ENCODE data around the gene GALNT18. TPM values are rescaled to one million over a fixed set of nuclear protein-coding genes. Genes with fewer than 3 reads are reported as not detected.

The GALNT18 gene
- total RNA-seq, 1 donor from 2014 or later = 12.9 TPM

GRCh38 chr11:11586465-11586864 lies 35.3 kb downstream of the GALNT18 start:
- no peak for DNase-seq

DNA sequence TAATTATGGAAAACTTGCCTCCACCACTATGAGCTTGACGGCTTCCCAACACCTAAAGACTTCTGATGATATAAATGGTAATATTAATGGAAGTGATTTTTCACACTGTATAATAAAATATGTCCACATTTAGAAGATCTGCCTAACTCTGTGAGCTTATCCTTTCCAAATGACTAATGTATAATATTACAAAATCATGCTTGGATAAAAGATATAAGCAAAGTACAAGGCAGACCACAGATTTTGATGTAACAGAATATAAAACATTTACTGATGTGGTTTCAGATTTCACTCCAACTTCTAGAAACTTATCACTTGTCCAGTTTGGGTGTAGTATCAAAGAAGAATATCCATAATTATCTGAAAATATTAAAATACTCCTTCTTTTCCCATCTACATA lies 36.9 kb downstream of the GALNT18 start:
- DNase-seq = no peak

DNA sequence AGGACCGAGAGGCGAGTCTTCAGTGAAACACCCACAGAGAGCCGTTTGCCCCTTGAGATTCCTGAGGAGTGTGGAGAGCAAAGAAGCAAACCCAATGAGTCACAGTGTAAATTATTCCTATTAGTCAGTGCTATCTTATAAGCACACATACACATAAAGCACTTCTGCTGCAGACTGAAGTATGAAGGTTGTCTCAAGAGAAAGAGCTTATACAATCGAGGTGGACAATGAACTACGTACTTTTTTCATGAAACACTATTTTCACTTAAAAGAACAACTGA lies 37.3 kb downstream of the GALNT18 start:
- no peak for DNase-seq

GRCh38 chr11:11583801-11584529 lies 37.8 kb downstream of the GALNT18 start:
- DNase-seq = no peak

DNA sequence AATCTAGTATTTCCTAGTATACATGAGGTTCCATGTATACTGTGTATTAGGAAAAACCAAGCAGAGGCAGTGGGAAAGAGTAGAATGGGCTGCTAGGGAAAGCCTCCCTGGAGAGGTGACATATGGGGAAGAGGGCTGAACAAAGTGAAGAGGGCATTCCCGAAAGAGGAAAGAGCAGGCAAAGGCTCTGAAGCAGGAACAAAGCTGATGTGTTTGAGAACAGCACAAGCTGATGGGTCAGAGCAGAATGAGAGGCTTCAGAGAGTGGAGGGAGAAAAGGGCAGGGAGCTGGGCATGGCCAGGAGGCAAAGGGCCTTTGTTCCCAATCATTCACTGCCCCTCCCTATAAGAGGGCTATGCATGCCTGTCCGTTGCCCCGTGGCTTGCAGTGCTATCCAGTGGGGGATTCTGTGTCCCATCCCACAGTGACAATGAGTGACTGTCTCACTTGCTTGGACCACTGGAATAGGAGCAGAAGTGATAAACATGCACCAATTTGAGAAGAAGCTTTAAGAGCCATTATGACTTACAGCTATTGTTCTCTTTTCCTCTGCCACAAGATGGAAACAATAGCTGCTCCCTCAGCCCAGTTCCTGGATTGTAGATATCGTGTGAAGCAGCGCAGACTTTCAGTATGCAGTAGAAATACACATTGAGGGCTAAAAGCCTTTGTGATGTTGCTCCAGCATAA lies 39.6 kb downstream of the GALNT18 start:
- peak; percentile 20 for DNase-seq

DNA sequence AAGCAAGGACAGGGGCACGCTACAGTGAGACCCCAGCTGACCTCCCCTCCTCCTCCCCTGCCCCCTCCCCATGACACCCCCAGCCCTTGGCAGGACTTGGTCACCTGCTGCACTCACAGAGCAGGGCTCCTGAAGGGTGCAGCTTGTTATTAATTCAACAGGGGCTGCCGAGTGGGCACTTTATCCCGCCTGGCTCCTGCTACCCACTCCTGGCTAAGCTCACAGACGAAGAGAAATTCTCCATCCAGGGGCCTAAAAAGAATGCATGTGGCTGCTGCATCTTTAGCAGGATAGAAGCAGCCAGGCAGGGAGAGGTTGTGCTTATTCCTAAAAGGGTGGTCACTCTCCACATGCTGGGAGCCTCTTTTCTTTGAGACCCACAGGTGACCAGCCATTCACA lies 40.3 kb downstream of the GALNT18 start:
- DNase-seq = no peak

GRCh38 chr11:11580841-11581411 lies 40.9 kb downstream of the GALNT18 start:
- DNase-seq = no peak

DNA sequence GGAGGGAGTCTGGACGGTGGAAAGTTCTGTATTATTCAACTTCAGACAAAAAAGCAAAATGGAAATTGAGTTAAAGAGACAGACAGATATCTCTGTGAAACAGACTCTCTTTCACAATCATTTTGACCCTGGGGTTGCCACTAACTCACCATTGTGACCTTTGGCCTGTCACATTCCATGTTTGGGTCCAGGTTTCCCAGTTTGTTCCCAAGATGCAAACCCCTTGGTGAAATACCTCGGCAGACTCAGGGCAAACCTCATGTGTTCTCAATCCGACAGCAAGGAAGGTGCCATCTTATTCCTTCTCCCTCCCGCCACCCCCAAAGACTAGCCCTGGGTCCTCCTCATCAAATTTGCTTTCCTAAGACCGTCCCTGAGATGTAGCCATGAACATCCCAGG lies 41.8 kb downstream of the GALNT18 start:
- no peak for DNase-seq

GRCh38 chr11:11579012-11579988 lies 42.5 kb downstream of the GALNT18 start:
- no peak for DNase-seq

DNA sequence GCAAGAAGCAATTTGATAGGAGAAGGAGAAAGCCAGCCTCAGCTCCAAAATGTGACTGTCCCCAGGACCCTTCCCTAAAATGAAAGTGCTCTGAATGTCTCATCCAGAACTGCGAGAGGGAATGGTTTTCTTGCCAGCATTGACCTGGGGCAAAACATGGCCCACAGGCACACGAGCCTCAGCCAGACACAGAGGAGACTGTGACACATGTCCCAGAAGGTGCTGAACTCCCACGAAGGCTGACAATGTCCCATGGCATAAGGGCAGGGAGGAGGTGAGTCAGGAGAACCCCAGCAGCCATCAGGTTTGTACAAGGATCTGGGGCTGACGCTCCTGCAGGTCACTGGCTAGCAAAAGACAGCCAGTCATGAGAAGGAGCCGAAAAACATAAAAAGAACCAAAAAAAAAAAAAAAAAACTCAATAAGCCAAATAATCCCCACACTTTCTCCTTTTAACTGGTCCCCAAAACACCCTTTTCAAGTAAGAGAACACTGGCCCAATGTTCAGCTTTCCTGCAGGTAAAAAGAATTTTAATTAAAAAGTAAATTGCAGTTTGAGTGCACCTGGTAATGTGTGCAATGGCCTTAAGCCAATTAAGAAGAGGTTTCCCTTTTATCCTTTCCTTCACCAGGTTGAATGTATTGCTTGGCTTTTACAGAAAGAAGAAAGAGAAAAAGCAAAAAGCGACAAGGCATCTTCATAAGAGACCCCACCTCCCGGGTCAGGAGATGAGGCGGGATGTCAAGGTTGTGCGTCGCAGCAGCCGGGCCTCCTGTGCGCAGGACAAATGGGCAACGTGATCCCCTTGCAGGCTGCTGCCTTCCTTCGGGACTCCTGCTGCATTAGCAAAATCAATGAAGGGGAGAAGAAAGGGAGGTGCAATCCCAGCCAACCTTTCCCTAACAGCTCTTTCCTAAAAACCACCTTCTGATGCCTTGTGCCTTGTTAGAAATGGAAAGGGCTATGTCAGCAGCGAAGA lies 43.6 kb downstream of the GALNT18 start:
- no peak for DNase-seq

- DNase-seq = no peak
Measured at GRCh38 chr11:11577251-11577855, 44.5 kb downstream of the GALNT18 start.

DNA sequence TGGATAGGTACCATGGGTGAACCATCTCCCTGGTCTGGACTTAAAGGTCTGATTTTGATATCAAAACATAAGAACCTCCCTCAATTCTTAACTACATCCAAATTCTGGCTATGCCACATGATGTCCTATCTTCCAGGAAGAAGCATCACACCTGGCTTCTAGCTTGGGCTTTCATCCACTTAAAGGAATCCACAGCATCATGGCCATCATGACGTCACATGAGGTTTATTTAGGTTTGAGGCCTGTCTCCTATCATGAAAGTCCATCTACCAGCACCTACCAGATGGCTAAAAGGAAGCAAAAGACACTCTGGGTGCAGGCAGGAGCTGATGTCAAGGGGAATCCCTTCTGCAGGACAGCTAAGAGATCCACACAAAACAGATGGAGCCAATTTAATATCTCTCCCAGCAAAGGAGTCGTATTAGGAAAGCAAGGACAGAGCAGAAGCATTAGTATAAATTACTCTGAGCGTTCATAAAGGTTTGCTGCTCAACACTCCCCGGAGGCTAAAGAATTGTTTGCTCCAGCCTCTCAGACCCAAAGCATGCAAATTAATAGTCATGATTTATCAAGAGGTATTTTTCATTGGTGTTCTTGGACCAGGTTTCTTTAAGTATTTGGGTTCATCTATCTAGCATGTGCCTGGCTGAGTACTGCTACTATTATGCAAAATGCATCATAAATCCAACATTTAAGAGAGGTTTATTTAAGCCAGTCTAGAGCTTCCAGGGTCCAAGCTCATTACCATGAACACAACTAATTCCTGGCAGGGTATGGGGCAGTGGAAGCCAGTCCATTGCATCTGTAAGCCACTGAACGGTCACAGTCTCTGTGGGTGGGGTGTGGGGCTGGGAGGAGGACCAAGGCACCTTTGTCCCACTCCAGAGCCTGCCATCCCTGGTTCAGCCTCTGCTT lies 47.2 kb downstream of the GALNT18 start:
- DNase-seq = no peak

DNA sequence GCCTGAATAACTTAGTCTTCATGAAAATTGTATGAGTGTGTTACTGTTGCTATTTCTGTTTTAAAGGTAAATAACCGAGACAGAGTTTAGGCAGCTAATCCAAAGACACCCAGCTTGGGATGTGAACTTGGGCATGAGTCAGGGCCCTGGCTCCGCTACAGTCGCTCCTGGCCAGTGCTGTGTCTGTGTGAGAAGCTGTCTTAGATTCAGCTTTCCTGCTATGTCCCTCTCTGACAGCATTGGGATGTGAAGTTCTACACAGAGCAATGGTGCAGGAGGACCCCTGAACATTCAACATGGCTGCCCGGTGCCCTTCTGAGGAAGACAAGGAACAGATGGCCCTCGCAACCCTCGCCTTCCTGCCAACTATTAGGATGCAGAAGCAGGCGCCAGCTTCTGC lies 49.4 kb downstream of the GALNT18 start:
- no peak for DNase-seq

DNA sequence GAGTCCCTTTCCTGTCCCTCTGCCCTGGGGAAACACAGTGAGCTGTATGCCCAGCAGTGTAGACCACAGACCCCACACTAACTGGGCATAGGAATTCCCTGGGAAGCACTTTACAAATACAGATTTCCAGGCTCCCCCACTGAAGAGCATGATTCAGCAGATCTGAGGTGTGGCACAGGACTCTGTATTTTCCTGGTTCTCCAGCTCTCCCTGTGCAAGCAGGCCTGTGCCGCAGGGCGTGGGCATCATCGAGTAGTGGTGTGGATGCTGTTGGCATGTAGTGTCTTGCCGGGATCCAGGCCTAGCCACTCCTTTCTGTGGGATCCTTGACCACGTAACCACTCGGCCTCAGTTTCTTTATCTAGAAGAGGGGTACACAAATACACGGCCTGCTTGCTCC lies 49.9 kb downstream of the GALNT18 start:
- no peak for DNase-seq

DNA sequence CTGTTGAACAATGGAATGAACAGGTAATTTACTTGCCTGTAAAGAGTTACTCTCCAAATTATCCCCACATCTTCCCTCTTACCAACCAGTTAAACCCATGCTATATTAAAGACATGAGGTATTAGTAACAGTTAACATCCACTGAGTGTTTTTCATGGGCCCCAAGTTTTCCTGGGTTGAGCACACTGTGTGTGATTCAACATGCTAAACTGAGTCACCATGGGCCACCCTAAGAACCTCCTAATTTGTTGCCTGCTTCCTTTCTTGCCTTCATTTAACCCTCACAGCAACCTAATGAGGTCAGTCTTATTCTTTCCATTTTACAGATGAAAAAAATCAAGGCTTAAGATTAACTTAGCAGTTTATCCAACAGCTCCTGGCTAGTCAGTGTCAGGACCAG lies 51.0 kb downstream of the GALNT18 start:
- DNase-seq = no peak

DNA sequence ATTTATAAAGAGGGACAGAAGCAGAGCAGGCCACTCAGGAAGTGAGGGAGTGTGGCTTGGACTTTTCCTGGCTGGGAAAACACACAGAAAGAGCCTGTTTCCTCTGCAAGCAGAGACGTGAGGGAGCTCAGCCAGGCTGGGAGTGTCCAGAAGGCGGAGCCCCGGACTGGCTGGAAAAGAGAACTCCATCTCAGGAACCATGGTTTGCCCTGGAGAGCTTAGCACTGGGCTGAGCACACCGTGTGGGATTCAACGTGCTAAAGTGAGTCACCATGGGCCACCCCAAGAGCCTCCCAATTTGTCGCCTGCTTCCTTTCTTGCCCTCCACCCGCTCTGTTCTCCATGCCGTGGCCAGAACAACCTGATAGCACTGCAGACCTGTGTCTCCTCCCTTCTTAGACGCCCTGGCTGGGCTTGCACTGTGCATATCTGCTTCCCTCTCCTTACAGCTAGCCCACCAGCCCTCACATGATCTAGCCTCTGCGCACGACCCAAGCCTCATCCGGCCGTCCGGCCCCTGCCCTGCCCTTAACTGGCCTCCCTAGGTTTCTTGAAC lies 51.8 kb downstream of the GALNT18 start:
- DNase-seq = peak; percentile 32

DNA sequence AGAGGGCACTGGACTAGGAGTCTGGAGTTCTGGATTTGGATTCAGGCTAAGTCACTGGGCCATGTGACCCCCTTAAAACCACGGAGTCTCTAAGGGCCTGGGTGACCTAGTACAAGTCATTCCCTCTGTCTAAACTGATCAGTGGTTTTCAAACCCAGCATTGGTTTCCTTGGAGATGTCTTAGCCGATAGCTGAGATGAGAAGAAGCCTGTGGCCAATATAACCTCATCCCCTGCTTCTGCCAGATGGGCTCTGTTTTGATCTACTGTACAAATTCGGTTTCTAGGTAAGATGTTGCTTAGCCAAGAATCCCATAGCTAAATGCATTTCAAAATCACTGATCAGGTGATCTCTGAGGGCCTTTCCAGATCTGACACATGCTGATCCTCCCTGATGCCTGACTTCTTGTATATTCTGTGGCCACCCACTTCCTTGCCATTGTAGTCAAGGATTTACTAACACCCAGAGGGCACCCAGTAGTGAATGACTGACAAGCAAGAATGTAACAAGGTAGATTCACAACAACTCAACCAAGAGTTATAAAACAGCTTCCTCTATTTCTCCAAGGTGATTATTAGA lies 53.1 kb downstream of the GALNT18 start:
- no peak for DNase-seq

- no peak for DNase-seq
Measured at GRCh38 chr11:11567936-11568650, 53.7 kb downstream of the GALNT18 start.

- no peak for DNase-seq
Measured at GRCh38 chr11:11565636-11566035, 56.2 kb downstream of the GALNT18 start.

Measured in skin of body (tissue), 2 donors.